Mucosa of stomach (tissue), 1 donor: ENCODE data around the gene ETV6.

Experiments
- H3K27me3 ChIP-seq: one replicate; pipeline ENCODE4 v1.7.0; 2013; ENCODE audit warnings: mild to moderate bottlenecking, low read length; ENCODE audit not compliant: control insufficient read depth, insufficient read depth
- H3K36me3 ChIP-seq: one replicate; pipeline ENCODE4 v1.7.0; 2013; ENCODE audit warnings: low read length; ENCODE audit not compliant: control insufficient read depth, insufficient read depth
- H3K4me1 ChIP-seq: one replicate; pipeline ENCODE4 v1.7.0; 2013; ENCODE audit warnings: mild to moderate bottlenecking, low read length; ENCODE audit not compliant: control insufficient read depth, insufficient read depth
- H3K4me3 ChIP-seq: one replicate; pipeline ENCODE4 v1.7.0; 2013; ENCODE audit warnings: low read length
- H3K9ac ChIP-seq: one replicate; pipeline ENCODE4 v1.7.0; 2013; ENCODE audit warnings: mild to moderate bottlenecking, low read length, moderate library complexity
- H3K9me3 ChIP-seq: one replicate; pipeline ENCODE4 v1.7.0; 2013; ENCODE audit warnings: mild to moderate bottlenecking, low read length, moderate library complexity; ENCODE audit not compliant: control insufficient read depth
- donor health status: Pancreatic carcinoma.

ETV6 gene

DNA sequence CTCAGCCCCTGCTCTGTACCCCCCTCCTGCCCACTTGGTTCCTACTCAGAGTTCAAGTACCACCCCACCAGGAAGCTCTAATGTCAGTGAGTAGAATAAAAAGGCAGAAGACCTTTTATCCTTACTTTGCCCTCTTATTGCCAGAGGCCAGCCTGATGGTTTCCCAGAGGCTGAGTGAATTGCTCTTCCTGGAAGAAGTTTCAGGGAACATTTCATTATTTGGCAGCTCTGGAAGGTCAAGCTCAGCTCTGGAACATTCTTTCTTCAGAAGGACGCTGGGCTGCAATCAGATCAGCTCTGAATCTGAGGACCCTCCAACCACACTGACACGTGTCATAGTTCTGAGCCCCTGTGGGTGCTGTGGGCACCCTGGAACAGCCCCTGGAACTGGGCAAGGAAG lies 188.9 kb downstream of the ETV6 start:
- no peak overlapping the region for H3K9ac ChIP-seq
- no peaks in the 10 kb centered on the region for H3K36me3 ChIP-seq
- H3K4me1 ChIP-seq: peaks cover 32% of the 10 kb centered on the region
- H3K4me3 ChIP-seq: no peak overlapping the region
- H3K27me3 ChIP-seq: no peaks in the 10 kb centered on the region
- H3K9me3 ChIP-seq: no peaks in the 10 kb centered on the region

DNA sequence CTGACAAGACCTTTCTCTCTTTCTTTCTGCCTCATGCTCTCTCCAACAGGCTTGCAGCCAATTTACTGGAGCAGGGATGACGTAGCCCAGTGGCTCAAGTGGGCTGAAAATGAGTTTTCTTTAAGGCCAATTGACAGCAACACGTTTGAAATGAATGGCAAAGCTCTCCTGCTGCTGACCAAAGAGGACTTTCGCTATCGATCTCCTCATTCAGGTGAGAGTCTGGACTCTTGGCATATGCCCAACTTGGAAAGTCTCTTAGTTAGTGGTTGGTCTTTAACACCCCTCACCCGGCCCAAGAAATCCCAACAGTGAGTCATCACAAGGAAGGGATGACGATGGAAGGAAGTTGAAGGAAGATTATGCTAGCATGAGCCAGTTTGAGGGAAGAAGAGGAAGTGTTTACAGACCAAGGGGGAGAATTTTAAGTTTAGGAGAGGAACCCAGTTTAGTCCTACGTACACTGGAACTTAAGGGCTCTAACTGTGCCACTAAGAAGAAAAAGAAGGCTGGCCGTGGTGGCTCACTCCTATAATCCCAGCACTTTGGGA lies 189.7 kb downstream of the ETV6 start:
- H3K4me1 ChIP-seq: peaks cover 27% of the 10 kb centered on the region
- H3K9me3 ChIP-seq: no peaks in the 10 kb centered on the region
- no peak overlapping the region for H3K9ac ChIP-seq

GRCh38 chr12:11840366-11840765 lies 190.9 kb downstream of the ETV6 start:
- no peak overlapping the region for H3K9ac ChIP-seq
- H3K4me3 ChIP-seq: no peak overlapping the region
- H3K27me3 ChIP-seq: no peaks in the 10 kb centered on the region
- peaks cover 25% of the 10 kb centered on the region for H3K4me1 ChIP-seq
- no peaks in the 10 kb centered on the region for H3K36me3 ChIP-seq
- no peaks in the 10 kb centered on the region for H3K9me3 ChIP-seq

More for the DNA sequence above, 189.7 kb downstream of the ETV6 start:
- no peaks in the 10 kb centered on the region for H3K36me3 ChIP-seq
- H3K27me3 ChIP-seq: no peaks in the 10 kb centered on the region
- no peak overlapping the region for H3K4me3 ChIP-seq

DNA sequence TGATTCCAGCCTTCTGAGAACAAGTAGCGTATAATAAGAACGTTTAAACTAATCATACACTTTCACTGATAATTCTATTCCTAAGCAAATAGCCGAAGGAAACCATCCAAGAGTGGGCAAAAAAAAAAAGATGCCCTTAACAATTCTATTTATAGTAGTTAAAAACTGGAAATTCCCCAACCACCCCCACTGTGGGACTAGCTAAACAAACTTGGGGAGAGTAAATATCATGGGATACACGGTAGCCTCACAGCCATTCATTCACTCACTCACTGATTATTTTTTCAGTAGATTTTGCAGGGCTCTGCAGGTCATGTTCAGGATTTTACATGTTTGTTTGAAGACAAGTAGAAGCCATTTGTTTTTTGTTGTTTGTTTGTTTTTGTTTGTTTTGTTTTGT lies 197.0 kb downstream of the ETV6 start:
- Histone ChIP-seq H3K4me3 (no peak overlapping the region), H3K36me3 (no peaks in the 10 kb centered on the region), H3K9me3 (no peaks in the 10 kb centered on the region), H3K27me3 (no peaks in the 10 kb centered on the region), H3K4me1 (no peaks in the 10 kb centered on the region), H3K9ac (no peak overlapping the region)

DNA sequence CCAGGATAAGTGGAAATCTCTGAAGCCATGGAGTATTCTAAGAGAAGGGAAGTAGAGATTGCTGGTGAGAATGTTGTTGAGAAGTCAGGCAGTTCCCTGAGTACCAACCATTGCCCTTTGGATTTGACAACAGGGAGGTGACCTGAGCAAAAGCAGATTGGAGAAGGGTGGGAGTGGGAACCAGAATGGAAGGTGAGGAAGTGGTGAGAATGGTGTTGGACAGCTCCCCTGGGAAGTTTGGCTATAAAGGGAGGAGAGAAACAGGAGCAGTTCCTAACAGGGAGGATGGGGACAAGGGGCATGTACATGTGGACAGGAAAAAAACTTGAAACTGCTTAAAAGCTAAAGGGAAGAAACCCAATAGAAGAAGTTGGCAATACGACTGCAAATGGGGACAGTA lies 198.1 kb downstream of the ETV6 start:
- no peaks in the 10 kb centered on the region for H3K36me3 ChIP-seq
- no peak overlapping the region for H3K4me3 ChIP-seq
- no peaks in the 10 kb centered on the region for H3K9me3 ChIP-seq
- no peak overlapping the region for H3K9ac ChIP-seq
- H3K4me1 ChIP-seq: no peaks in the 10 kb centered on the region
- H3K27me3 ChIP-seq: no peaks in the 10 kb centered on the region

- H3K4me1 ChIP-seq: no peaks in the 10 kb centered on the region
- H3K36me3 ChIP-seq: no peaks in the 10 kb centered on the region
- H3K4me3 ChIP-seq: no peak overlapping the region
Observed at GRCh38 chr12:11849757-11850504, 200.5 kb downstream of the ETV6 start.

DNA sequence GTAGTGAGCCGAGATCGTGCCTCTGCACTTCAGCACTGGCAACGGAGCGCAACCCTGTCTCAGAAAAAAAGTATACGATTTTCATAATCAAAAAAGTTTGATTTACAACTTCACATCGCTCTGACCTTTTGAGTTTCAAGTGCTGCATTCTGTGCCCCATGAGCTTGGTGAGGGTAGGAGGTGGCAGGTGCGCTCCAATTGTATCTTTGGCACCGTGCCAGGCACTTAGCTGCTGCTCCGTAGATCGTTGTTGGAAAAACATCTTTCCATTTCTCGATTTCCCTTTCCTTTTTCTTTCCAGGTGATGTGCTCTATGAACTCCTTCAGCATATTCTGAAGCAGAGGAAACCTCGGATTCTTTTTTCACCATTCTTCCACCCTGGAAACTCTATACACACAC lies 203.7 kb downstream of the ETV6 start:
- no peaks in the 10 kb centered on the region for H3K9me3 ChIP-seq
- H3K36me3 ChIP-seq: no peaks in the 10 kb centered on the region
- no peak overlapping the region for H3K4me3 ChIP-seq
- H3K9ac ChIP-seq: no peak overlapping the region
- H3K4me1 ChIP-seq: peaks cover 21% of the 10 kb centered on the region
- no peaks in the 10 kb centered on the region for H3K27me3 ChIP-seq

More at GRCh38 chr12:11849757-11850504, 200.5 kb downstream of the ETV6 start:
- H3K9me3 ChIP-seq: no peaks in the 10 kb centered on the region
- H3K9ac ChIP-seq: no peak overlapping the region
- no peaks in the 10 kb centered on the region for H3K27me3 ChIP-seq

- Histone ChIP-seq H3K9me3 (no peaks in the 10 kb centered on the region), H3K27me3 (no peaks in the 10 kb centered on the region), H3K9ac (no peak overlapping the region), H3K4me1 (peaks cover 21% of the 10 kb centered on the region), H3K36me3 (no peaks in the 10 kb centered on the region), H3K4me3 (no peak overlapping the region)
Observed at GRCh38 chr12:11854011-11854499, 204.6 kb downstream of the ETV6 start.

- H3K4me1 ChIP-seq: peaks cover 24% of the 10 kb centered on the region
- H3K4me3 ChIP-seq: no peak overlapping the region
- no peaks in the 10 kb centered on the region for H3K36me3 ChIP-seq
- no peaks in the 10 kb centered on the region for H3K9me3 ChIP-seq
- H3K27me3 ChIP-seq: no peaks in the 10 kb centered on the region
- no peak overlapping the region for H3K9ac ChIP-seq
Observed at GRCh38 chr12:11855983-11856374, 206.5 kb downstream of the ETV6 start.

- Histone ChIP-seq H3K4me1 (peaks cover 34% of the 10 kb centered on the region), H3K27me3 (no peaks in the 10 kb centered on the region), H3K9ac (no peak overlapping the region), H3K4me3 (no peak overlapping the region), H3K9me3 (no peaks in the 10 kb centered on the region), H3K36me3 (no peaks in the 10 kb centered on the region)
Observed at GRCh38 chr12:11856971-11857370, 207.5 kb downstream of the ETV6 start.

DNA sequence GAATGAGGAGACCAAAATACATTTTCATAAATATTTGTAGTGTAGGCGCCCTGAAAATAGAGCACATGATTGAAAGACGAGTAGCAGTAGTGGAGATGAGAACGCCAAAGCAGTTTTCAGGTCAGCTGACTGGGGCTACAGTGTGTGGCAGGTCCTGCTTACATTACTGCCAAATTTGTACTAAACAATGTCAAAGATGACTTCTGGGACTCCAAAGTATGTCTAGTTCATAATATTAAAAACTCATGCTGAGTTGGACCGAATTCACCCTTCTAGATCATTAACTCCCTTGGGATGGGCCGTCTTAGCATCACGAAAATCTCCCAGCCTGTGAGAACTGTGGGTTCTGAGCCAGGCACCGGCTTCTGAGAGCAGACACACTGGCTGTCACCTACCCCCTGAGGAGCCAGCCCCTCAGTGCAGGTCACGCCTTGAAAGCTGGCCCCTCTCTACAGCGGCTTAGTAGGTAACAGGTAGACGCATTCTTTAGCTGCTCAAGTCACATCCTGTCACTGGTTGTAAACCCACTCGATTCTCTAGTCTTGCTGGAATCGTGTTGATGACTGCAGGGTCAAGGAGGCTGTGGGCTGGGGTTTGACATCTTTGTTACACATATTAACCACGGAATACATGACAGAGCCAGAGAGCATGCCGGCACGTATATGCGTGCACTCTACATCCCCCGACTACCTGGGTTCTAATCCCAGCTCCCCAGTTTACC lies 210.4 kb downstream of the ETV6 start:
- Histone ChIP-seq H3K4me3 (no peak overlapping the region), H3K9me3 (no peaks in the 10 kb centered on the region), H3K9ac (no peak overlapping the region), H3K4me1 (peaks cover 45% of the 10 kb centered on the region), H3K27me3 (no peaks in the 10 kb centered on the region), H3K36me3 (no peaks in the 10 kb centered on the region)

DNA sequence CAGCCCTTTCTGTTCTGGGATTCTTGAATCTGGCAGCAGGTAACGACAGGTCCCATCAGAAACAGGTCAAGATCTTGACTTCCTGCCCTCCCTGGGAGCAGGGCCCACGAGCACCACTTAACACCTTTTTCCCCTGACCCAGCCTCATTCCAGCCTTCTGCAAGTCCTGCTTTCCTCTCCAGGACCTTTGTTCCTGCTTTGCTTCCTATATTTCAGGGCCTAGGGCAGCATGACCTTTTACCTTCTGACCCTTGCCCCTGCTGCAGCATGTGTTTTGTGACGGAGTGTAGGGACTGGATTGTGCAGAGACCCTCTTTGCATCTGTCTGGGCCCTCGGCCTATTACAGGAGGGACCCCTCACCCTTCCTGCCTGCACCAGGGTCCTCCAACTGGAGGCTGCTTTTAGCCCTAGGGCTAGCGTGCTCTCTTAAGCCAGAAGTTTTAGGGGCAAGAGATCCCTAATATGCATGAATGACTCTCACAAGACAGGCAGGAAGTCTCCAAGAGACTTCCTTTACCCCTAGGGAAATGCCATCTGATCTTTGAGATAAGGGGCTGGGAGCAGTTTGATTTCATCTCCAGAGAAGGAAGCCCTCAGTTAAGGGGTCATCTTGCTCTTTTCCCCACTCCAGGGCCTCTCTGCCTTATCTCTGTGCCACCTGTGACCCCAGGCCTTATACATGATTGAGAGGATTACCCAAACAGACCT lies 211.8 kb downstream of the ETV6 start:
- no peaks in the 10 kb centered on the region for H3K9me3 ChIP-seq
- no peak overlapping the region for H3K4me3 ChIP-seq
- peaks cover 33% of the 10 kb centered on the region for H3K4me1 ChIP-seq
- no peak overlapping the region for H3K9ac ChIP-seq
- no peaks in the 10 kb centered on the region for H3K27me3 ChIP-seq
- no peaks in the 10 kb centered on the region for H3K36me3 ChIP-seq
